Islet of Langerhans (tissue), 1 donor: Measurements from ENCODE around the gene SLC47A1.
"Not testable (repeated sequence)": the region's sequence is repeated elsewhere in the genome, so short reads cannot be mapped to it uniquely, and the experiment has no call there.

Experiments
- FAIRE-seq: peaks from one replicate; lab custom pipeline; 2011; peaks lifted over from hg19 to GRCh38; lab: Jason Lieb, UNC

SLC47A1 gene

DNA sequence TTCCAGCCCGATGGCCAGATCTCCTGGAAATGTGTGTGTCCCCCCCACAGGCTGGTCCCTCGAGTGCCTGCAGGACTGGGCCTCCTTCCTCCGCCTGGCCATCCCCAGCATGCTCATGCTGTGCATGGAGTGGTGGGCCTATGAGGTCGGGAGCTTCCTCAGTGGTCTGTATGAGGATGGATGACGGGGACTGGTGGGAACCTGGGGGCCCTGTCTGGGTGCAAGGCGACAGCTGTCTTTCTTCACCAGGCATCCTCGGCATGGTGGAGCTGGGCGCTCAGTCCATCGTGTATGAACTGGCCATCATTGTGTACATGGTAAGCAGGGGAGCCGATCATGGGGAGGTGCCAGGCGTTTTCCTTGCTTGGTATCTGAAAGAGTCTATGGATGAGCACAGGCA, 22.1 kb downstream of the SLC47A1 start:
- no peak for FAIRE-seq

DNA sequence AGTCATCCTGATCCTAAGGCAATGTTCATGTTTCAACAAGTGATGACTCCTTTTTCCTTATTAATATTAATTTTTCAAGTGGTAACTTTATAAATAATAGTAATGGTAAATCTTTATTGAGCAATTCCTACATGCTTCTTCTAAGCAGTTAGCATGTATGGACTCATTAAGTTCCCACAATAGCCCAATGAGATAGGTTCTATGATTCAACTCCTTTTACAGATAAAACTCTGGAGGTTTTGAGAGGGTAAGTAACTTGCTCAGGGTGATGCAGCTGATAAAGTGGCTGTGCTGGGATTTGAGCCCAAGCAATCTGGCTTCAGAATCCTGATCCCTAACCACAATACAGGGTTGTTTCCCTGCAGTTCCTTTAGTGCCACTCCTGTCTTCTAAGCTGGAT, 25.3 kb downstream of the SLC47A1 start:
- FAIRE-seq: no peak

DNA sequence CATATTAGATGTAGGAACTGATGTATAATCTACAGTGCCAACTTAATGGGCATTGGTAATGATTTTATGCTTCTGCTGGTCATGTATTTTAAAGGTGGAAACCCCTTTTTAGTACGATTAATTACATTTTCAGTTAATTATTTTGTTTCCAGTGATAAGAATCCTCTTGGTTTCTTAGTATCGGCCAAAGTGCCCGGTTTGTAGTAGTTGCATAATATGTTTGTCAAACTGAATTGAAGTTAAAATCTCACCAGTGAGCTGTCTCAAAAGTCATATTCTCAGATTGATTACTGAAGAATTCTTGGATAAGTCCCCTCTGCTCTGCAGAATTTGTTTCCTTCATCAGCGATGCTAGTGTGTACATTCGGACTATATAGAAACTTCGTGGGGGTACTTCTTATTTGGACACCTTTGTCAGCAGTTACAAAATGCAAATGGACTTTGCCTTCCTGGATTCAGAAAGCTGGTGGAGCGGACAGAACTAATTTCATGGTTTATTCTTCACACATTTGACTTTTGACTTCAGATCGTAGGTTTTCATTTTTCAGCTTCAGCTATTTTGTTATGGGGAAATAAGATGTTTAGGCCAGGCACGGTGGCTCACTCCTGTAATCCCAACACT, 28.2 kb downstream of the SLC47A1 start:
- no peak for FAIRE-seq

DNA sequence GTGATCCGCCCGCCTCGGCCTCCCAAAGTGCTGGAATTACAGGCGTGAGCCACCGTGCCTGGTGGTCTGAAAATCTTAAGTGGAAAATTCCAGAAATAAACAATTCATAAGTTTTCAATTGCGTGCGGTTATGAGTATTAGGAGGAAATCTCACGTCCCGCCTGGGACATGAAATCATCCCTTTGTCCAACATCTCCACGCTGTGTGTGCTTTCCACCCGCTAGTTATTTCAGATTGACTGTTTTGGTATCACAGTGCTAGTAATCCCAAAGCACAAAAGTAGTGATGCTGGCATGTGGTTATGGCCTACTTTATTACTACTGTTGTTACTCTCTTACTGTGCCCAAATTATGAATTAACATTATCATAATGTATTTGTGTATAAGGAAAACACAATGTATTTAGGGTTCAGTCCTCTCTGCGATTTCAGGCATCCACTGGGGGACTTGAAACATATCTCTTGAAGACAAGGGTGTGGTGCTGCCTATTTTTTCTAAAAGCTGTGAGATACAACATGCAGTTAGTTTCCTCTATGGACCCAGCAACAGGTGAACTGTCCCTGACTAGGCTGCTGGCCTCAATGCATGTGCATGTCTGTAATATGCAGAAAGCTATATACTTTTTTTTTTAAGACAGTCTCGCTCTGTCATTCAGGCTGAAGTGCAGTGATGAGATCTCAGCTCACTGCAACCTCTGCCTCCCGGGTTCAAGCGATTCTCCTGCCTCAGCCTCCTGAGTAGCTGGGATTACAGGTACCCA, 32.3 kb downstream of the SLC47A1 start:
- FAIRE-seq: no peak

DNA sequence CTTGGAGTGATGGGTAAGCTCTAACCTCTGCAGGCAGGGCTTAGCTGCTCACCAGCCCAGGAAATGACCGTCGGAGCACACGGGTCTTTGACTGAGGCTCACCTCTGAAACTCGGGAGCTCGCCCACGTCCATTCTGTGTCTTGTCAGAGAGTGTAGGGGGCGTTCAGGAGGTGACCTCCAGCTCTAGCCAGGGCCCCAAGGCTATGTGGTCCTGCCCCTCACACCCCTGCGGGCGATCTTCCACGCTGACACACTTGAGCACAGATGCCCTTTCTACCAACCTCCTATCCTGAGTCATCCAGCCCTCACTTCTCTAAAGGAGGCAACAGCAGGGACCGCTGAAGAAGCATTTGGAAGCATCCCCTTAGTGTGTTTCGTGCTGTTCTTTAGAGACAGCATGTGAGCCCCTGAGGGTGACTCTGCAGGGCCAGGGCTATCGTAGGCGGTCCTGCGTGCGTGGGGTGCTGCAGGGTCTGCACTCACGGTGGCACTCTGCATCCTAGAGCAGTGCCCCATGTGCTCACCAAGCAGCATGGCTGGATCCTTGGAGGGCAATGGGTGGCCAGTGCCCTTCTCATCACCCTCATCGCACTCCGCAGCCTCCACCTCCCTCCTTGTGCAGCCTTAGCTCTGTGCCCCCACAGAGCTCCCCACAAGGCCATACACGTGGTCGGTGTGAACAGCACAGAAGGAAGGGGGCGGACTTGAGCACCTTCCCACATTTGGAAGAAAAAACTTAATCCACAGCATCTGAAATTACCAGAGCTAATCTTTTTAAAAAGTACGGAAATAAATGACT, 33.8 kb downstream of the SLC47A1 start:
- FAIRE-seq: no peak

DNA sequence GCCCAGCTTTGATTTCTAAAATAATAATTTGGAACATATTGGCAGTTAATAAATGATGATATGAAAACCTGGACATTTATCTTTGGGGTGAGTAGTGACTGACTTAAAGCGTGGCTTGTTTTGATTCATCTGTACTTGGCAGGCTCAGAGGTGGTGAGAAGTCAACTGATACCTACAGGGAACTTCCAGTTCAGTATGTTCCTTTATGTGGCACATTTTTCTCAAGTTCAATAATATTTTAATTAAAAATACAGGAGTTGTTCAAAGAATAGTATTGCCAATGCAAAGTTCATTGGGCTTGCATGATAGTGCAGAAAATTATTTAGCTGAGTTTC, 34.3 kb downstream of the SLC47A1 start:
- no peak for FAIRE-seq

DNA sequence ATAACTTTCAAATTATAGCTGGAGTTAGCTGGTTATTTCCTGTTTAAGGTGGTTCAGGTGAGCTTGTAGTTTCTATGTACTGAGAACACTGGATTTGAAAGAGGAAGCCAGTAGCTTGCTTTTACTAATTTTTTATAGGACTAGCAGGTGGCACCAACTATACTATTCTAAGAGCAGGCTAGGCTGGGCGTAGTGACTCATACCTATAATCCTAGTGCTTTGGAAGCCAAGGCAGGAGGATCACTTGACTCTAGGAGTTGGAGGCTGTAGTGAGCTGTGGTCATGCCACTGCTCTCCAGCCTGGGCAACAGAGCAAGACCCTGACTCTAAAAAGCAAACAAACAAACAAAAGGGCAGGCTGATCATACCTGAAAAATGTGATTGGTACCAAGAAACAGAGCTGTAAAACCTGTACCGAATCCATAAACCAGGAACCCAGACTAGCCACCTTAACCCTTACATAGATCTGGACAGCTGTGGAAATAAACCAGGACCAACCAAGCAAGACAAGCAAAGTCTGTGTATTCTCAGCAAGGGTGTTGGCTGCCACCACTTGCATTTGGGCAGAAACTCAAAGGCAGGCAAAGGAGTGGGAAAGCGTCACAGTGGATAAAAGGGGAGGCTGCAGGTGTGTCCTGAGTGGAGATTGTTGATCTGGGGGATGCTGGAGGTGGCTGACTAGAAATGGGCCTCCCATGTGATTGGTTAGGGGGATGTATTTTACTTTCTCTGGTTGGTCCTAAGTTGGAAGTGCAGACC, 36.3 kb downstream of the SLC47A1 start:
- FAIRE-seq: no peak

DNA sequence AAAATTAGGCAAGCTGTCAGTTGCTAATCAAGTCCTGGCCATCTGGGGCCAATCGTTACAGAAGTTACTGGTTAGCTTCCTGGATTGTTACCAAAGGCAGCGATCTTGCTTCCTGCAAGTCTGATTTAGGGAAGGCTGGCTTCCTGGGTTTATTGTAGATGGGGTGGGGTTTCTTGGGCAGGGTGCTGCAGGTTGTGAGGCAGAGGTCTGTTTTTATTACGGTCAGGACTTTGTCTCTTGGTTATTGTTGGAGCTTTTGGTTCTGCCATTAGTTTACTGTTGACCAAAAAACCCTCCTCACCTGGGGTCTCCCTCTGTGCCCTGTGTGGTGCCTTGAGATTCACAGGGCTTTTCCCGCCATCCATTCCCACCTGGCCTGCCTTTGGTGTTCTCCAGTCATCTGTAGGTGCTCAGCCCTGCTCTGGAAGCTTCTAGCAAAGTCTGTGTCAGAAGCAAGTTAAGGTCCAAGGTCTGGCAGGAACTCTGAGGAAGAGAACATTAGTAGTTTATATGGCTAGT, 36.9 kb downstream of the SLC47A1 start:
- FAIRE-seq: no peak

DNA sequence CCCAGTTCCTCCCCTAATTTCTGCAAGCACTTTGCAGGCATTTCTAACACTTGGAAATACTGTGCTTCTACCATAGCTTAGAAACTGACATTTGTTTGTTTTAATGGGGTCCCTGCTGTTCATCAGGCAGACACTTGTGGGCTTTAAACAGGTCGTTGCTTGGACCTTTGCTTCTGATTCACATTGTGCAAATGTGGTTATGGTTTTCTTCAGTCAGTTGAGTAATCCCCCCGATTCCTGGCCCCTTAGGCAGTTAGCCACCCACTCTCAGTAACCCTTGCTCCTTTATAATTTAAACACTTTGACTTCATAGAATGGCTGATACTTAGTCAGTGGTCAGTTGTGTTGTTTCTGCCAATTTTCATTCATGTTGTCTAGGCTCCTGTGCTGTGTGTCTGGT, 39.4 kb downstream of the SLC47A1 start:
- FAIRE-seq: no peak

DNA sequence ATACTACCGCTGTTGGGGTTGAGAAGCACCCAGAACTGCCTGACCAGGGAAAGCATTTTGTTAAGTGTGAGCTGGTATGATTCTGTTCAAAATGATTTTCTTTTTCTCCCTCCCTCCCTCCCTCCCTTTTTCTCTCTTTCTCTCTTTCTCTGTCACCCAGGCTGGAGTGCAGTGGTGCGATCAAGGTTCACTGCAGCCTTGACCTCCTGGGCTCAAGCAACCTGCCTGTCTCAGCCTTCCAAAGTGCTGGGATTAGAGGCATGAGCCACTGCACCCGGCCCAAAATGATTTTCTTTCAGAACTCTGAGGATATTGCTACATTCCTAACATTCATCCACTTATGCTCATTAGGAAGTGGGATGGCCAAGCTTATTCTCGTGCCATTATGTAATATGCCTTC, 41.3 kb downstream of the SLC47A1 start:
- no peak for FAIRE-seq

DNA sequence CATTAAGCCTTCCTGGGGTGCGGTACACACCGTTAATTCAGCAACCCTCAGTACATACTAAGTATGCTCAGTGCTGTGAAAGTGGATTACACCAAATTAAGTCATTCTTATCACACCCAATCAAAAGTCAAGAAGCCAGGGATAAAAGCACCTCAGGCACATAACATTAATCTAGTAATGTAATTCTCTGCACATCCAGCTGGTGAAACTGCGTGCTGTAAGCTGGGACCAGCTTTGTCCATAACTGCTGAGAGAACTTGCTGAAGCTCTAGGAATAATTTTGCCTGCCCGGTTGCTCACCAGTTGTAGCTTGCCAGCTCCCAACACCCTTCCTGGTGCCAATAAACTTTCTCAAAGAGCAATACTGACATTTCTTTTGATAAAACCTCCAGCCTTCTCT, 44.9 kb downstream of the SLC47A1 start:
- FAIRE-seq: no peak

DNA sequence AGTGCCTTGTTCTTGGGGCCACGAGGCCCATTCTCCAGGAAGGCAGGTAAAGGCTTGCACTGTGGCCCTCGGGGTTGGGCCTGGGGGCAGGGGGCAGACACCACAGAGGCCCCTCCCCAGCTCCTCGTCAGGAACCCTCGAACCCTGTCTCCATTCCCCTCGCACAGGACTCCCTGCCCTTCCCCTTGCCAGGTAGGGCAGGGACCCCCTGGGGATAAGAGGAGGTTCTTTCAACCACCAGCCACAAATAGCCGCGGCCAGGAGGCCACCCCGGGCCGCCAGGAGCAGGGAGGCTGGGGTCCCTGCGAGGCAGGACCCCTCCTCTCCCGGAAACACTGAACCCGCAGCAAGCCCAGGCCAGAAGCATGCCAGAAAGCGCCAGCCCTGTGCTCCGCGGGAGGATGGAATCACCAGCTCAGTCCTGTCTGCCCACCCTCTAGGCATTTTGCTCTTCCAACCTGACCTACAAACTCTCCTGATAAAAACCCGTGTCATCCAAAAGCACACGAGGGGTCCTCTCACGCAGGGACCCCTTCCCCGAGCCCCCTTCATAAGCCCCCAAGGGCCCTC, 45.6 kb downstream of the SLC47A1 start:
- FAIRE-seq: no peak

DNA sequence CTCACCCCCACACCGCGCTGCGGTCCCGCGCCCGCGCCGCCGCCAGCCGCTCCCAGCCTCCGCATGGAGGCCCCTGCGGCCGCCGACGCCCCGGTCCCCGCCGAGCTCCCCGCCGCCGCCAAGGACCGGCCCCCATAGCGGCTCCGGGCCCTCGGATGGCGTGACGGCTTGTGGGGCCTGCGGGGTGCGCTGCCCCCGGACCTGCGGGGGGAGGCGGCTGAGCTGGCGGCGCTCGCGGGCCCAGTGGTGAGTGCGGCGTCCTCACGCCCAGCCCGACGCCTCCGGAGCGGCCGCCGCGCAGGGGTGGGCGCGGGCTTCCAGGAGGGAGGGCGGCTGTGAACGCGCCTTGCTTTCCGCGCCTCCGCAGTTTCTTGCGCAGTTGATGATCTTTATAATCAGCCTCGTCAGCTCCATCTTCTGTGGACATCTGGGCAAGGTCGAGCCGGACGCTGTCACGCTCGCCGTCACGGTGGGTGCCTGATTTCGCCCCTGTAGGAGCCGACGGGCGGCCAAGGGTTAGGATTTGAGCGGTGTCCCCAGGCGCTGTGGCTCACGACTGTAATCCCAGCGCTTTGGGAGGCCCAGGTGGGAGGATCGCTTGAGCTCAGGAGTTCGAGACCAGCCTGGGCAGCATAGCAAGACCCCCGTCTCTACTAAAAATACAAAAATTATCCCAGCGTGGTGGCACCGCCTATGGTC, 46.4 kb downstream of the SLC47A1 start:
- FAIRE-seq: no peak

DNA sequence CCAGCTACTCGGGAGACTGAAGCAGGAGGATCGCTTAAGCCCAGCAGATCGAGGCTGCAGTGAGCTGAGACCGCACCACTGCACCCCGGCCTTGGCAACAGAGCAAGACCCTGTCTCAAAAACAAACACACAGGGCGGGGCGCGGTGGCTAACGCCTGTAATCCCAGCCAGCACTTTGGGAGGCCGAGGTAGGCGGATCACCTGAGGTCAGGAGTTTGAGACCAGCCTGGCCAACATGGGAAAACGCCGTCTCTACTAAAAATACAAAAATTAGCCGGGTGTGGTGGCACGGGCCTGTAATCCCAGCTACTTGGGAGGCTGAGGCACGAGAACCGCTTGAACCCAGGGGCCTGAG, 46.9 kb downstream of the SLC47A1 start:
- not testable (repeated sequence) for FAIRE-seq

DNA sequence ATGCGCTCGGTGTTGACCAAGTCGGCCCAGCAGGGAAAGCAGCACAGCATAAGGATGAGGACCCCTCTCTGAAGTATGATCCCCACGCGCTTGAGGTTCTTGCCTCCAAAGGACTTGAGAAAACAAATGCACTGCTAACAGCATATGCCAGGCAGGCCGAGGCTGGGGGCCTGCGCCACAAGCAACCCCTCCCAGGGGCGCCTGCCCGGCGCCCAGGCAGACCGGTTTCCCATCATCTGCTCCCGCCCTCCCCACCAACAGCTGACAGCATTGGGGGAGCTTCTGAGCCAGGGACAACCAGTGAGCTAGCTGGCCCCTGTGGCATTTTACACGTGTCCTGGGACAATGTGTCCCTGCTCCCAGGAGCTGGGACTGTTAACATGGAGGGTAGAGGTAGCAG, 48.5 kb downstream of the SLC47A1 start:
- FAIRE-seq: not testable (repeated sequence)

DNA sequence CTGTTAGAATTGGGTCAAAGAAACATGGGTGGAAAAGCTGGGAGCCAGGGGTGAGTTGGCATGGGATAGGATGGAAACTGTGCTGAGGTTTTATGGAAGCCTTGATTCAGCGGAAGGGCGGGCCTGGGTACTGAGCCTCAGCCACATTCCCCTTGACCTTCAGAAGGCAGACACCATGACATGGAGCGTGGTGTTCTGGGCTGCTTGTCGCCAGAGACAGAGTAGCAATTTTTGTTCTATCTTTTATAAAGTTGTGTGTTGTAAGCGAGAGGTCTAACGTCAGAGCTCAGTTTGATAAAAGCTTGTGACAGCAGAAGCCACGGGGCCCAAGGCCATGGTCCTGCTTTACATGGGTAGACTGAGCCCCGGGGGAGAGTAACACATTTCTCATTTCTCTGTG, 50.2 kb downstream of the SLC47A1 start:
- no peak for FAIRE-seq

DNA sequence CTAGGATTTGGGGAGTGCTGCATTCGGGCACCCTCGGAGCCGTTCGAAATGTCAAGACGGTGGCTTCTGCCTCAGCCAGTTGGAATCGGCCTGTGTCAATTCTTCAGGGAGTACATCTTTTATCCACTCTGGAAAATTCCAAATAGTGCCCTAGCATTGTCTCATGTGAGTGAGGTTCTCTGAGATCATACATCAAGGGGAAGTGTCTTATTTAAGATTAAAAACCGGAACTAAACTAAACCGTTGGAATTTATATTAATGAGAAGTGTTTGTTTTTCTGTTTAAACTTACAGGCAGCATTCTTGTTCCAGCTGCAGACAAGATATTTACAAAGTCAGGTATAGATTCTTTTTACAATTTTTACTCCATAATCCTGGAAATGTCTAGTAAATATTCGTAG, 56.8 kb downstream of the SLC47A1 start:
- FAIRE-seq: no peak

DNA sequence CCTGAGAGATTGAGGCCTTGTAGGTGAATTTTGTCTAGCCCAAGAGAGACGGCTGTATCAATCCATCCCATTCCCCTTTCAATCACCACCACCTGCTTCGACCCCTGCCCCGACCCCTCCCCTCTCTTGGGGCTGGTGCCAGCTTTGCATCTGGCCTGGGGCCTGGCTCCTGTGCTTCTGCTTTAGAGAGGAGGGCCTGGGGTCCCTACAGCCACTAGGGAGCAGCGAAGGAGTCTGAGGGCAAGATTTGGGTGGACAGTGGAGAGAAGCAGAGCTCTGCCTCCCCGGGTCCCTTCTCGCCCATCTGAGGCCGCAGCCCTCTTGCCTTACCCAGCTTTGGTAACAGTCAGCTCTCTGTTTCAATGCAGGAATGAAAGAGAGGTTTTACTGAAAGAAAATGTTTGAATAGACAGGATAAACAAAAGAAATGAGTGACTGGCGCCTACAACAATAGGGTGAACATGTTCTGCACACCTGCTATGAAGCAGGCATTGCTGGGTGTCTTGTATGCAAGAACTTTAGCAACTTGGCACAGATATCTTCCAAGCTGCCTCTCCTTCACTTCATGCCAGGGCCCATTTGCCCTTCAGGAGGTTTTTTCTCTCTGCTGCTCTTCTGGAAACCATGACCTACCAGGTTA, 57.4 kb downstream of the SLC47A1 start:
- FAIRE-seq: no peak

DNA sequence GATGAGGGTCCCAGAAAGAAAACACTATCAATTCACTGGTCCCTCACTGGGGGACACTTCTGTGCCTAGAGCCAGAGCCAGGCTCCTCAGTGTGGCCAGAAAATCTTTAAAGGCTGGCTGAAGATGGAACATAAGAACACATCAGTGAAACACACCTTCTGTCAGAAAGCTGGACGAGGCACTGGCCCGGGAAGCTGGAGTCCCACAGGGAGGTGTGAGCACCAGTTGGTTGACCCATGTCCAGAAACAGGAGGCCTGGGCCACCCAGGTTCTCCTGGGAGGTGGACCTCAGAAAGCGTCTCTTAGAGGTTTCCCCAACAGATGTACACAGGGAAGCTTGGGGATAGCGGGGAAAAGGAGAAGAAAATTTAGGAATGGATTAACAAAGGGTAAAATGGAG, 58.7 kb downstream of the SLC47A1 start:
- FAIRE-seq: no peak

DNA sequence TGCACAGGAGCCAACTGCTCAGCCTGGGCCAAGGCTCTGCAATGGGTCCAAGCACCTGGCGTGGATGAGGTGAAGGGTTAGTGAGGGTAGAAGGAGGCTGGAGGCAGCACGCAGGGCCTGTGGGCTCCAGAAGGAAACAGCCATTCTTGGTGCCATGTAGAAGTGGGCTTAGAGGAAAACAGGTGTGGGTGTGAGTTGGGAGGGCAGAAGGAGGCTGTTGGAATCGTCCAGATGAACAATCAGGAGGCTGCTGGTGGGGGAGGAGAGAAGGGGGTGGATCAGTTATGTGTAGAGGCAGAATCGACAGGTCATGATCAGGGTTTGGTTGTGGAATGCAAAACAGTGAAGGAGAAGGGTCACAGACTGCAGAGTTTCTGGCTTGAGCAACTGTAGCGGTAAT, 63.2 kb downstream of the SLC47A1 start:
- no peak for FAIRE-seq

DNA sequence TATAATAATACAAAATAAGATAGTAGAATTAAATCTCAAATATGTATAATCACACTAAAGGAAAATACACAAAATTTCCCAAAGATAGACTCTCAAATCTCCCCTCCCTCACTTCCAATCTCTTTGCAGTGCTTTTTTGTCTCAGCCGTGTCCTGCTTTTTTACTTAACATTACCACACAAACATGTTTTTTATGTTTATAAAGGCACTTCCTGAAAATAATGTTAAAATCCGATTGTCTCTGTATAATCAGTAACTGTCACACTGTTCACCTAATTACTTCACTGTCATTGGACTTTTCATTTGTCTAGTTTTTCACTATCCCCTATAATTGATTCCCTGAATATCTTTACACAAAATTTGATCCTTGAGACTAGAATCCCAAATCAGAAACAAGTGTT, 76.7 kb downstream of the SLC47A1 start:
- no peak for FAIRE-seq
